IMR-90 (cell line): ENCODE measurements around the gene MEIS2. TPM values are rescaled to one million over a fixed set of nuclear protein-coding genes. Genes with fewer than 3 reads are reported as not detected.

Source experiments
- ATAC-seq: fragments of 200-7000 bp; cut with Tn5 transposase; 2 replicates; pipeline ENCODE4 v1.9.1; 2020; ENCODE audit warnings: low read depth, mild to moderate bottlenecking, moderate library complexity
- BruUV-seq: library from RNA; stranded (reverse); fragments of 400-500 nt; replicated peaks from 2 replicates; lab custom pipeline; 2021; lab: Mats Ljungman, UMichigan
- CTCF ChIA-PET: fragments of 300-600 bp; formaldehyde crosslinking; extraction: SDS; loops from one replicate; lab custom pipeline; 2021; ENCODE audit warnings: antibody characterized with exemption; lab: Yijun Ruan, JAX
- POLR2A ChIA-PET: fragments of 300-600 bp; sonication (Branson Sonifier 250); formaldehyde crosslinking; loops from one replicate; lab custom pipeline; 2022; ENCODE audit warnings: antibody characterized with exemption; ENCODE audit not compliant: unreplicated experiment; lab: Charles Lee
- DNase-seq: peaks from one replicate; pipeline ENCODE4 v3.0.0; 2013
- H2AFZ ChIP-seq: replicated peaks from 2 replicates; pipeline ENCODE3; 2013; ENCODE audit warnings: low read length, mild to moderate bottlenecking; ENCODE audit not compliant: poor library complexity
- H2AK5ac ChIP-seq: 2 replicates; pipeline ENCODE4 v1.6.1; 2013; ENCODE audit warnings: low read depth, low read length, inconsistent platforms
- H2AK9ac ChIP-seq: replicated peaks from 2 replicates; pipeline ENCODE3; 2013; ENCODE audit warnings: mild to moderate bottlenecking, low read depth, low read length, moderate library complexity; ENCODE audit not compliant: poor library complexity
- H2BK120ac ChIP-seq: 2 replicates; pipeline ENCODE4 v1.6.1; 2013; ENCODE audit warnings: low read depth, low read length, inconsistent platforms
- H2BK15ac ChIP-seq: 3 replicates; pipeline ENCODE4 v1.6.1; 2013; ENCODE audit warnings: low read depth, low read length, inconsistent platforms
- H2BK20ac ChIP-seq: 2 replicates; pipeline ENCODE4 v1.6.1; 2013; ENCODE audit warnings: low read depth, mild to moderate bottlenecking, inconsistent platforms, low read length, moderate library complexity
- H2BK5ac ChIP-seq: 2 replicates; pipeline ENCODE4 v1.6.1; 2013; ENCODE audit warnings: mild to moderate bottlenecking, low read depth, low read length, inconsistent platforms; ENCODE audit not compliant: poor library complexity, severe bottlenecking
- H3K14ac ChIP-seq: replicated peaks from 2 replicates; pipeline ENCODE4 v1.6.1; 2013; ENCODE audit warnings: low read depth, low read length, inconsistent platforms
- H3K18ac ChIP-seq: 2 replicates; pipeline ENCODE4 v1.6.1; 2013; ENCODE audit warnings: low read depth, low read length, control low read depth
- H3K23ac ChIP-seq: 2 replicates; pipeline ENCODE4 v1.6.1; 2013; ENCODE audit warnings: low read depth, low read length, inconsistent platforms
- H3K27ac ChIP-seq: 2 replicates; pipeline ENCODE4 v1.5.1; 2013; ENCODE audit warnings: mild to moderate bottlenecking, control low read depth, low read length; ENCODE audit not compliant: insufficient read depth
- H3K27me3 ChIP-seq: 2 replicates; pipeline ENCODE4 v1.6.1; 2013; ENCODE audit warnings: low read length; ENCODE audit not compliant: control insufficient read depth, insufficient read depth
- H3K36me3 ChIP-seq: 2 replicates; pipeline ENCODE4 v1.6.1; 2013; ENCODE audit warnings: low read length, mixed read lengths; ENCODE audit not compliant: control insufficient read depth, insufficient read depth
- H3K4ac ChIP-seq: 2 replicates; pipeline ENCODE4 v1.6.1; 2013; ENCODE audit warnings: low read depth, low read length, inconsistent platforms
- H3K4me1 ChIP-seq: 2 replicates; pipeline ENCODE4 v1.6.1; 2013; ENCODE audit warnings: low read length, mixed read lengths; ENCODE audit not compliant: control insufficient read depth, insufficient read depth
- H3K4me2 ChIP-seq: 2 replicates; pipeline ENCODE4 v1.6.1; 2013; ENCODE audit warnings: low read depth, mild to moderate bottlenecking, control low read depth, low read length, moderate library complexity
- H3K4me3 ChIP-seq: 2 replicates; pipeline ENCODE4 v1.5.1; 2013; ENCODE audit warnings: low read depth, mild to moderate bottlenecking, control low read depth, low read length, moderate library complexity; ENCODE audit not compliant: insufficient read depth
- H3K56ac ChIP-seq: 2 replicates; pipeline ENCODE4 v1.6.1; 2013; ENCODE audit warnings: low read length, inconsistent platforms; ENCODE audit not compliant: insufficient read depth; ENCODE audit errors: extremely low read depth
- H3K79me1 ChIP-seq, 2 experiments: 2 replicates each; pipeline ENCODE4 v1.6.1; 2013; ENCODE audit warnings: low read length in 2 of 2, inconsistent platforms in 1 of 2, low read depth in 1 of 2
- H3K9ac ChIP-seq: 2 replicates; pipeline ENCODE4 v1.6.1; 2013; ENCODE audit warnings: low read depth, low read length, control low read depth
- H3K9me1 ChIP-seq: 2 replicates; pipeline ENCODE4 v1.6.1; 2013; ENCODE audit warnings: low read length, inconsistent platforms; ENCODE audit not compliant: insufficient read depth
- H3K9me3 ChIP-seq: 2 replicates; pipeline ENCODE4 v1.6.1; 2013; ENCODE audit warnings: low read length; ENCODE audit not compliant: control insufficient read depth, insufficient read depth
- H4K20me1 ChIP-seq: 2 replicates; pipeline ENCODE4 v1.6.1; 2013; ENCODE audit warnings: low read length, inconsistent platforms; ENCODE audit not compliant: insufficient read depth
- H4K5ac ChIP-seq: 2 replicates; pipeline ENCODE4 v1.6.1; 2013; ENCODE audit warnings: mild to moderate bottlenecking, low read depth, low read length, control low read depth
- H4K8ac ChIP-seq, 2 experiments: 2 replicates each; pipeline ENCODE4 v1.6.1; 2013; ENCODE audit warnings: low read depth in 2 of 2, low read length in 2 of 2, control low read depth in 1 of 2, inconsistent platforms in 1 of 2
- H4K91ac ChIP-seq: 2 replicates; pipeline ENCODE4 v1.6.1; 2013; ENCODE audit warnings: low read depth, low read length, inconsistent platforms; ENCODE audit not compliant: insufficient read depth
- BHLHE40 ChIP-seq: fragments of 150-350 bp; IDR thresholded peaks from 2 replicates; pipeline ENCODE4 v1.6.1; 2016; ENCODE audit warnings: mild to moderate bottlenecking, low read depth, low read length
- CEBPB ChIP-seq: IDR thresholded peaks from 2 replicates; pipeline ENCODE4 v1.6.1; 2012; ENCODE audit warnings: low read depth, low read length, improper control_type of control experiment
- CTCF ChIP-seq: conservative IDR thresholded peaks from 2 replicates; pipeline ENCODE4 v1.5.1; 2012; ENCODE audit warnings: mild to moderate bottlenecking, low read depth, low read length, improper control_type of control experiment
- ELK1 ChIP-seq: fragments of 150-350 bp; IDR thresholded peaks from 2 replicates; pipeline ENCODE4 v1.6.1; 2016; ENCODE audit warnings: low read depth, mild to moderate bottlenecking, low read length, moderate library complexity, borderline replicate concordance
- FOS ChIP-seq: fragments of 150-350 bp; IDR thresholded peaks from 2 replicates; pipeline ENCODE4 v1.6.1; 2016; ENCODE audit warnings: low read depth, low read length
- MAFK ChIP-seq: IDR thresholded peaks from 2 replicates; pipeline ENCODE4 v1.6.1; 2012; ENCODE audit warnings: low read depth, low read length, improper control_type of control experiment
- MAZ ChIP-seq: IDR thresholded peaks from 2 replicates; pipeline ENCODE4 v1.6.1; 2012; ENCODE audit warnings: low read depth, mild to moderate bottlenecking, low read length, improper control_type of control experiment, moderate library complexity, borderline replicate concordance
- MXI1 ChIP-seq: IDR thresholded peaks from 2 replicates; pipeline ENCODE4 v1.6.1; 2012; ENCODE audit warnings: low read depth, mild to moderate bottlenecking, low read length, moderate library complexity, borderline replicate concordance
- NFE2L2 ChIP-seq: fragments of 150-350 bp; IDR thresholded peaks from 2 replicates; pipeline ENCODE4 v1.6.1; 2016; ENCODE audit warnings: low read depth, mild to moderate bottlenecking, low read length
- RAD21 ChIP-seq: IDR thresholded peaks from 2 replicates; pipeline ENCODE4 v1.6.1; 2012; ENCODE audit warnings: low read length, improper control_type of control experiment
- RCOR1 ChIP-seq: IDR thresholded peaks from 2 replicates; pipeline ENCODE4 v1.6.1; 2012; ENCODE audit warnings: mild to moderate bottlenecking, low read length, improper control_type of control experiment; ENCODE audit not compliant: insufficient replicate concordance
- RFX5 ChIP-seq: IDR thresholded peaks from 2 replicates; pipeline ENCODE4 v1.8.0; 2012; ENCODE audit warnings: low read depth, mild to moderate bottlenecking, low read length, moderate library complexity
- SMC3 ChIP-seq: fragments of 150-350 bp; IDR thresholded peaks from 2 replicates; pipeline ENCODE4 v1.6.1; 2016; ENCODE audit warnings: low read depth, mild to moderate bottlenecking, antibody characterized with exemption, low read length, moderate library complexity
- USF2 ChIP-seq: fragments of 150-350 bp; IDR thresholded peaks from 2 replicates; pipeline ENCODE4 v1.6.1; 2017; ENCODE audit warnings: mild to moderate bottlenecking, antibody characterized with exemption, low read length, low read depth
- WGBS, 2 experiments: methylation state at CpG; one replicate each; pipeline versions ENCODE4 v1.1.5 to v1.1.7; 2013; ENCODE audit warnings: missing lambda C conversion rate in 2 of 2; ENCODE audit not compliant: insufficient read length in 1 of 2; ENCODE audit errors: extremely low coverage in 2 of 2; 5-methylcytosine and 5-hydroxymethylcytosine counted together
- dilution Hi-C: fragments of 300-500 bp; cut with HindIII; formaldehyde crosslinking; loops from one replicate; pipeline ENCODE4 v1.14.3; 2018; ENCODE audit warnings: low sequenced_read_pairs; ENCODE audit not compliant: unreplicated experiment
- in situ Hi-C: fragments of 300-500 bp; cut with MboI; formaldehyde crosslinking; loops from 3 replicates; pipeline ENCODE4 v1.14.3; 2019; ENCODE audit warnings: low sequenced_read_pairs, inconsistent platforms, mixed read lengths
- intact Hi-C: fragments of 100-400 bp; cut with micrococcal nuclease; formaldehyde crosslinking; loops from 2 replicates; pipeline ENCODE4 v1.10.0; 2022
- polyA plus RNA-seq, 3 experiments: library from polyadenylated mRNA; depleted of rRNA; stranded (reverse); fragments of >200 nt; gene quantifications; 2 replicates each; pipeline ENCODE4 v1.2.3, GENCODE V29; 2012; ENCODE audit warnings: low replicate concordance in 1 of 3
- total RNA-seq: library from RNA; depleted of rRNA; stranded (reverse); fragments of >200 nt; gene quantifications from 2 replicates; pipeline ENCODE4 v1.2.3, GENCODE V29; 2012

The MEIS2 gene
- total and polyA plus RNA-seq, 2 of the 4 experiments (the other 2 are of a cell fraction) = 70.1 to 71.3 TPM

- CTCF ChIA-PET = no interaction called here
- POLR2A ChIA-PET = no interaction called here
- in situ Hi-C loops = no loop called here
These were observed 55.3 kb downstream of the MEIS2 start for GRCh38 chr15:37044915-37045648.

More at GRCh38 chr15:37044915-37045648, 55.3 kb downstream of the MEIS2 start:
- peaks cover 16% of the 10 kb centered on the region; the same call in 1 of the 2 replicates for H3K36me3 ChIP-seq
- no peak overlapping the region for H3K14ac ChIP-seq
- peaks cover 6% of the 10 kb centered on the region; the same call in 1 of the 2 replicates for H3K9me1 ChIP-seq
- no peak overlapping the region for H2BK5ac ChIP-seq
- H3K4me1 ChIP-seq = peaks cover 8% of the 10 kb centered on the region
- dilution Hi-C loops = no loop called here
- TF ChIP-seq MAFK (no peak), MAZ (no peak), RAD21 (no peak), RCOR1 (no peak), RFX5 (no peak), BHLHE40 (no peak), FOS (no peak), ELK1 (no peak), SMC3 (no peak), CEBPB (no peak), CTCF (no peak), USF2 (no peak), NFE2L2 (no peak), MXI1 (no peak)
- H3K4me3 ChIP-seq = no peak overlapping the region
- H2AK5ac ChIP-seq = no peak overlapping the region
- no peak overlapping the region for H3K27ac ChIP-seq
- H3K79me1 ChIP-seq = peaks cover 15 to 32% of the 10 kb centered on the region in 2 experiments
- H3K56ac ChIP-seq = no peak overlapping the region
- H3K23ac ChIP-seq = no peak overlapping the region; the same call in 1 of the 2 replicates
- intact Hi-C loops = no loop called here
- no peak overlapping the region for H3K18ac ChIP-seq
- no peaks in the 10 kb centered on the region for H3K27me3 ChIP-seq
- H4K8ac ChIP-seq = no peak overlapping the region
- H2BK120ac ChIP-seq = no peak overlapping the region
- no peak overlapping the region for H2BK15ac ChIP-seq
- no peak overlapping the region for H3K4ac ChIP-seq
- no TSS peak for BruUV-seq
- no peaks in the 10 kb centered on the region for H3K9me3 ChIP-seq
- H3K9ac ChIP-seq = no peak overlapping the region
- H4K91ac ChIP-seq = no peak overlapping the region
- H4K20me1 ChIP-seq = 0 out of 2 replicates have a peak, but pooled peaks cover 4% of the 10 kb centered on the region
- H2AK9ac ChIP-seq = no peak overlapping the region
- no peak for DNase-seq
- H3K4me2 ChIP-seq = no peak overlapping the region
- H2AFZ ChIP-seq = no peak overlapping the region
- no peak overlapping the region for H2BK20ac ChIP-seq
- ATAC-seq = no peak
- WGBS, 2 experiments = no CpG with 5 or more reads among the region's 5 CpGs
- no peak overlapping the region for H4K5ac ChIP-seq
